ENCODE measurements around the gene NLRP7. TPM values are rescaled to one million over a fixed set of nuclear protein-coding genes. Genes with fewer than 3 reads are reported as not detected.
"Not testable (repeated sequence)": the region's sequence is repeated elsewhere in the genome, so short reads cannot be mapped to it uniquely, and the experiment has no call there.

NLRP7 gene
- total and polyA plus RNA-seq, 11 donors: not detected

GRCh38 chr19:54969647-54970046 is 22.3 kb upstream of the NLRP7 start:
- Histone ChIP-seq H3K27ac (no peak overlapping the region), H3K4me1 (no peaks in the 10 kb centered on the region), H3K27me3 (peaks cover 0 to 7% (median 0%) of the 10 kb centered on the region in 9 donors), H3K36me3 (no peaks in the 10 kb centered on the region), H3K9me3 (peaks cover 0 to 6% (median 0%) of the 10 kb centered on the region in 12 donors), H3K4me3 (no peak overlapping the region)
- WGBS, 4 donors: 72 to 79% (median 78%) methylated on average over 4 of the region's 4 CpGs
- TF ChIP-seq CTCF (IDR thresholded peaks at IDR 0.05) (no peak), POLR2A (IDR thresholded peaks at IDR 0.05) (no peak)
- intact Hi-C loops (cut with DNase I): no loop called here
- DNase-seq: peak in 1 of 5 donors; percentile 1
- no peak for ATAC-seq

- TF ChIP-seq POLR2A (IDR thresholded peaks at IDR 0.05): no peak
- no peak for TF ChIP-seq CTCF (IDR thresholded peaks at IDR 0.05)
- Histone ChIP-seq H3K9me3 (peaks cover 0 to 6% (median 0%) of the 10 kb centered on the region in 12 donors), H3K27ac (no peak overlapping the region), H3K27me3 (peaks cover 0 to 7% (median 0%) of the 10 kb centered on the region in 9 donors), H3K4me3 (no peak overlapping the region), H3K4me1 (no peaks in the 10 kb centered on the region), H3K36me3 (no peaks in the 10 kb centered on the region)
- 84 to 91% (median 85%) methylated on average over 3 of the region's 3 CpGs for WGBS, 4 donors
- no peak for ATAC-seq
- no peak for DNase-seq
- intact Hi-C loops (cut with DNase I): no loop called here
Measured at GRCh38 chr19:54967611-54968010, 20.3 kb upstream of the NLRP7 start.

- H3K27me3 ChIP-seq; H3K27ac ChIP-seq; DNase-seq; ATAC-seq; H3K4me3 ChIP-seq; H3K9me3 ChIP-seq; H3K36me3 ChIP-seq; H3K4me1 ChIP-seq; intact Hi-C loops (cut with DNase I): not testable (repeated sequence)
- 94 to 97% (median 95%) methylated on average over 15 of the region's 15 CpGs; no CpG with 5 or more reads in 1 of the 4 donors for whole genome bisulfite sequencing, 4 donors
Measured at GRCh38 chr19:54965055-54965454, 17.7 kb upstream of the NLRP7 start.

- Histone ChIP-seq H3K4me1 (peaks cover 0 to 10% (median 0%) of the 10 kb centered on the region in 12 donors), H3K9me3 (no peaks in the 10 kb centered on the region), H3K36me3 (no peaks in the 10 kb centered on the region), H3K27ac (no peak overlapping the region), H3K4me3 (no peak overlapping the region), H3K27me3 (no peaks in the 10 kb centered on the region)
- no peak for DNase-seq
- intact Hi-C loops (cut with DNase I): no loop called here
- ATAC-seq: no peak
- 72 to 74% (median 73%) methylated on average over 8 of the region's 8 CpGs for WGBS, 4 donors
- TF ChIP-seq POLR2A (IDR thresholded peaks at IDR 0.05) (no peak), CTCF (IDR thresholded peaks at IDR 0.05) (no peak)
Measured at GRCh38 chr19:54959840-54960239, 12.5 kb upstream of the NLRP7 start.

- intact Hi-C loops (cut with DNase I): no loop called here
- Histone ChIP-seq H3K27me3 (peaks cover 0 to 16% (median 0%) of the 10 kb centered on the region in 9 donors), H3K4me3 (no peak overlapping the region), H3K36me3 (no peaks in the 10 kb centered on the region), H3K27ac (no peak overlapping the region), H3K9me3 (no peaks in the 10 kb centered on the region), H3K4me1 (peaks cover 0 to 10% (median 0%) of the 10 kb centered on the region in 12 donors)
- DNase-seq: no peak
- 84 to 90% (median 87%) methylated on average over 11 of the region's 11 CpGs for WGBS, 4 donors
- ATAC-seq: no peak
- TF ChIP-seq CTCF (IDR thresholded peaks at IDR 0.05): no peak
- TF ChIP-seq POLR2A (IDR thresholded peaks at IDR 0.05): no peak
Measured at GRCh38 chr19:54955376-54955775, 8.0 kb upstream of the NLRP7 start.

- H3K27ac ChIP-seq; intact Hi-C loops (cut with DNase I); ATAC-seq; H3K4me1 ChIP-seq; H3K4me3 ChIP-seq; H3K9me3 ChIP-seq; H3K36me3 ChIP-seq; DNase-seq: not testable (repeated sequence)
- H3K27me3 ChIP-seq: peaks cover 0 to 24% (median 0%) of the 10 kb centered on the region in 9 donors
- 62 to 74% (median 70%) methylated on average over 10 of the region's 10 CpGs for WGBS, 4 donors
Measured at GRCh38 chr19:54953345-54953713, 6.0 kb upstream of the NLRP7 start.
